Measurements from ENCODE around the gene TSPAN9. TPM values are rescaled to one million over a fixed set of nuclear protein-coding genes. Genes with fewer than 3 reads are reported as not detected.

TSPAN9 gene
- polyA plus RNA-seq, 3 donors, result 0.15 to 0.34 (median 0.25) TPM

DNA sequence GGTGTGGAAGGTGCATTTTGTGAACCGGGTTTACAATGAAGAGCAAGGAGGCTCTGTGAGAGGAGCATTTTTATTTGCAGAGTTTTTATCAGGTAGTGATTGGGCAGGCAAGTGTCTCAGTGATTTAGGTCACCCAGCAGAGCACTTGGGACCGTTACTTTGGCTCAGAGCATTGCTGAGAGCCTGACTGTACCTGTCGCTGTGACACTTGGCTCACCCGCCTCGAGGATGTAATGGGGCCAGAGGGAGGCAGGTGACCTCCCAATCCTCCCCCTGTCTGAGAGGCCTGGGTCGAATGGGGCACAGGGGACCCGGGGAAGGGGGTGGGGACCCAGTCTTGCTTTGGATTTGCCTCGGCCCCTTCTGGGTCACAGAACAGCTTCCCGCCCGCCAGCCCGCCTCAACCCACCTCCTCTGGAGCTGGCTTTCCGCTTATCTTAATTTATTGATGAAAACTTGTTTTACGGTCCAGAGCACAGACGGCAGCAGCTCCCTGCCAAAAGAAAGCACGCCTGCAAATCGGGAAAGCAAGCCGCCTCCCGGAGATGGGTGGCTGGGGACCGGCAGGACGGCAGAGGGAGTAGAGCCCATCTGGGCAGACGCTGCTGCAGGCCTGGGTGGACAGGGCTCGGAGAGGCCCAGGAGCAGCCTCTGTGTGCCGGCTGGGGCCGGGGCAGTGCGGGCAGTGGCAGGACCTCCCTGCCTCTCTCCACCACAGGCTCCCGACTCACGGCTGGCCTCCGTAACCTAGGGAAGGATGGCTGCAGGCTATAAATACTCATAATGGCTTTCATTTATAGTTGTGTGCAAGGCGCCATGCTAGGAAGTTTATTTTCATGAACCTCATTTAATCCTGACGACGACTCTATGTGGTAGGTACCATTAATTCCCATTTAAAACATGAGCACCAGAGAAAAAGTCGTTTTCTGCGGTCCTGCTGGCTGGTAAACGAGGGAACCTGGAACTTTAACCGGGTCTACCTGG is 187.1 kb downstream of the TSPAN9 start:
- DNase-seq, result no peak
- WGBS (ENCODE audit: insufficient coverage), result 93% methylated on average over 26 of the region's 35 CpGs

GRCh38 chr12:3265406-3265805 is 188.2 kb downstream of the TSPAN9 start:
- no peaks in the 10 kb centered on the region for H3K4me1 ChIP-seq (ENCODE audit: control insufficient read depth in 1 of 2, insufficient read depth in 2 of 2, low read length in 2 of 2)
- H3K4me2 ChIP-seq (replicated peaks; ENCODE audit: extremely low read depth, low read length, poor library complexity, severe bottlenecking), result no peak overlapping the region
- H3K36me3 ChIP-seq (replicated peaks in 1 of 2; ENCODE audit: control insufficient read depth in 1 of 2, insufficient read depth in 2 of 2, low read length in 2 of 2), result no peaks in the 10 kb centered on the region
- WGBS (ENCODE audit: insufficient coverage), result 89% methylated on average over 6 of the region's 8 CpGs
- no peak for DNase-seq
- Mint-ChIP-seq H3K4me3 (no peak overlapping the region), H3K9me3 (peaks cover 0 to 3% (median 0%) of the 10 kb centered on the region in 7 donors), H3K36me3 (no peaks in the 10 kb centered on the region), H3K4me1 (peaks cover 10% of the 10 kb centered on the region), H3K27me3 (ENCODE audit: low read depth in 3 of 3) (peaks cover 9 to 33% (median 21%) of the 10 kb centered on the region in 3 donors), H3K27ac (no peak overlapping the region)
- no peak overlapping the region for H3K9ac ChIP-seq (ENCODE audit: insufficient read depth, low read length, poor library complexity, severe bottlenecking)
- H3K27me3 ChIP-seq (ENCODE audit: control insufficient read depth in 2 of 2, insufficient read depth in 2 of 2, low read length in 2 of 2), result peaks cover 0 to 5% of the 10 kb centered on the region in 2 donors
- H3K4me3 ChIP-seq (replicated peaks in 1 of 3; ENCODE audit: low read depth in 2 of 3, low read length in 3 of 3), result no peak overlapping the region
- no peaks in the 10 kb centered on the region for H4K20me1 ChIP-seq (ENCODE audit: insufficient read depth, low read length)
- intact Hi-C loops (cut with micrococcal nuclease), result no loop called here
- no peak overlapping the region for H2AFZ ChIP-seq (ENCODE audit: insufficient read depth, low read depth, low read length, poor library complexity, severe bottlenecking)
- TF ChIP-seq, protein P1, sequence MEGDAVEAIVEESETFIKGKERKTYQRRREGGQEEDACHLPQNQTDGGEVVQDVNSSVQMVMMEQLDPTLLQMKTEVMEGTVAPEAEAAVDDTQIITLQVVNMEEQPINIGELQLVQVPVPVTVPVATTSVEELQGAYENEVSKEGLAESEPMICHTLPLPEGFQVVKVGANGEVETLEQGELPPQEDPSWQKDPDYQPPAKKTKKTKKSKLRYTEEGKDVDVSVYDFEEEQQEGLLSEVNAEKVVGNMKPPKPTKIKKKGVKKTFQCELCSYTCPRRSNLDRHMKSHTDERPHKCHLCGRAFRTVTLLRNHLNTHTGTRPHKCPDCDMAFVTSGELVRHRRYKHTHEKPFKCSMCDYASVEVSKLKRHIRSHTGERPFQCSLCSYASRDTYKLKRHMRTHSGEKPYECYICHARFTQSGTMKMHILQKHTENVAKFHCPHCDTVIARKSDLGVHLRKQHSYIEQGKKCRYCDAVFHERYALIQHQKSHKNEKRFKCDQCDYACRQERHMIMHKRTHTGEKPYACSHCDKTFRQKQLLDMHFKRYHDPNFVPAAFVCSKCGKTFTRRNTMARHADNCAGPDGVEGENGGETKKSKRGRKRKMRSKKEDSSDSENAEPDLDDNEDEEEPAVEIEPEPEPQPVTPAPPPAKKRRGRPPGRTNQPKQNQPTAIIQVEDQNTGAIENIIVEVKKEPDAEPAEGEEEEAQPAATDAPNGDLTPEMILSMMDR (IDR thresholded peaks at IDR 0.05), result no peak
- no peaks in the 10 kb centered on the region for H3K79me2 ChIP-seq (ENCODE audit: insufficient read depth, low read length)
- no peaks in the 10 kb centered on the region for H3K9me3 ChIP-seq (replicated peaks in 1 of 2; ENCODE audit: control insufficient read depth in 1 of 2, insufficient read depth in 1 of 2, low read length in 2 of 2)
- no peak overlapping the region for H3K27ac ChIP-seq (ENCODE audit: low read depth in 1 of 2, low read length in 2 of 2)

More for the DNA sequence above, 187.1 kb downstream of the TSPAN9 start:
- Histone ChIP-seq H3K27me3 (ENCODE audit: control insufficient read depth in 2 of 2, insufficient read depth in 2 of 2, low read length in 2 of 2) (peaks cover 0 to 5% of the 10 kb centered on the region in 2 donors), H2AFZ (ENCODE audit: insufficient read depth, low read depth, low read length, poor library complexity, severe bottlenecking) (no peak overlapping the region), H4K20me1 (ENCODE audit: insufficient read depth, low read length) (no peaks in the 10 kb centered on the region), H3K9ac (ENCODE audit: insufficient read depth, low read length, poor library complexity, severe bottlenecking) (no peak overlapping the region), H3K4me1 (ENCODE audit: control insufficient read depth in 1 of 2, insufficient read depth in 2 of 2, low read length in 2 of 2) (no peaks in the 10 kb centered on the region), H3K9me3 (replicated peaks in 1 of 2; ENCODE audit: control insufficient read depth in 1 of 2, insufficient read depth in 1 of 2, low read length in 2 of 2) (no peaks in the 10 kb centered on the region), H3K27ac (ENCODE audit: low read depth in 1 of 2, low read length in 2 of 2) (no peak overlapping the region), H3K36me3 (replicated peaks in 1 of 2; ENCODE audit: control insufficient read depth in 1 of 2, insufficient read depth in 2 of 2, low read length in 2 of 2) (no peaks in the 10 kb centered on the region), H3K79me2 (ENCODE audit: insufficient read depth, low read length) (no peaks in the 10 kb centered on the region), H3K4me3 (replicated peaks in 1 of 3; ENCODE audit: low read depth in 2 of 3, low read length in 3 of 3) (no peak overlapping the region), H3K4me2 (replicated peaks; ENCODE audit: extremely low read depth, low read length, poor library complexity, severe bottlenecking) (no peak overlapping the region)
- no peak overlapping the region for H3K4me3 Mint-ChIP-seq
- TF ChIP-seq, protein P1 (IDR thresholded peaks at IDR 0.05), result no peak
- peaks cover 8 to 28% (median 18%) of the 10 kb centered on the region in 3 donors for H3K27me3 Mint-ChIP-seq (ENCODE audit: low read depth in 3 of 3)
- no peak overlapping the region for H3K27ac Mint-ChIP-seq
- H3K4me1 Mint-ChIP-seq, result peaks cover 10% of the 10 kb centered on the region
- H3K9me3 Mint-ChIP-seq, result peaks cover 0 to 1% (median 0%) of the 10 kb centered on the region in 7 donors
- intact Hi-C loops (cut with micrococcal nuclease), result no loop called here
- H3K36me3 Mint-ChIP-seq, result no peaks in the 10 kb centered on the region
